GM19395 (cell line): Measurements from ENCODE around the gene DPP7.
A peak's percentile ranks its signal among the peaks of the same experiment; 100 is the strongest.
"Not testable (repeated sequence)": the region's sequence is repeated elsewhere in the genome, so short reads cannot be mapped to it uniquely, and the experiment has no call there.

ENCODE experiments used
- ATAC-seq: cut with Tn5 transposase; IDR thresholded peaks from one replicate; pipeline ENCODE4 v1.9.1; 2021; ENCODE audit warnings: mild to moderate bottlenecking, moderate library complexity; ENCODE audit not compliant: unreplicated experiment

Gene DPP7

GRCh38 chr9:137130176-137130755, 15.7 kb upstream of the DPP7 start:
- ATAC-seq: peak; percentile 5

- ATAC-seq: peak; percentile 75
These were observed 15.1 kb upstream of the DPP7 start for GRCh38 chr9:137129456-137130175.

- ATAC-seq: peak; percentile 8
These were observed 14.4 kb upstream of the DPP7 start for GRCh38 chr9:137128862-137129455.

- ATAC-seq: peak; percentile 6
These were observed 13.8 kb upstream of the DPP7 start for GRCh38 chr9:137128158-137128861.

GRCh38 chr9:137127301-137128157, 13.0 kb upstream of the DPP7 start:
- ATAC-seq: no peak

GRCh38 chr9:137126786-137127185, 12.3 kb upstream of the DPP7 start:
- ATAC-seq: no peak

GRCh38 chr9:137123952-137124462, 9.5 kb upstream of the DPP7 start:
- not testable (repeated sequence) for ATAC-seq

GRCh38 chr9:137123468-137123837, 8.9 kb upstream of the DPP7 start:
- ATAC-seq: no peak

- not testable (repeated sequence) for ATAC-seq
These were observed 8.4 kb upstream of the DPP7 start for GRCh38 chr9:137122796-137123467.

GRCh38 chr9:137121927-137122795, 7.6 kb upstream of the DPP7 start:
- ATAC-seq: not testable (repeated sequence)

GRCh38 chr9:137118092-137118603, 3.6 kb upstream of the DPP7 start:
- ATAC-seq: not testable (repeated sequence)

- ATAC-seq: no peak
These were observed 2.8 kb upstream of the DPP7 start for GRCh38 chr9:137117269-137117731.

- no peak for ATAC-seq
These were observed 2.2 kb upstream of the DPP7 start for GRCh38 chr9:137116728-137117127.

GRCh38 chr9:137116027-137116507, 1.5 kb upstream of the DPP7 start:
- no peak for ATAC-seq

- no peak for ATAC-seq
These were observed 977 bp upstream of the DPP7 start for GRCh38 chr9:137115394-137116026.

GRCh38 chr9:137114220-137114612, 317 bp downstream of the DPP7 start:
- peak; percentile 16 for ATAC-seq

- no peak for ATAC-seq
These were observed 961 bp downstream of the DPP7 start for GRCh38 chr9:137113385-137114159.
